Immature natural killer cell (primary cell): Measurements from ENCODE around the gene TUT4. TPM values are rescaled to one million over a fixed set of nuclear protein-coding genes. Genes with fewer than 3 reads are reported as not detected.

ENCODE experiments used
- DNase-seq, 3 donors: peaks; one replicate each; pipeline ENCODE4 v3.0.0; 2022; ENCODE audit warnings: mixed read lengths in 1 of 3
- H3K27ac Mint-ChIP-seq, 6 donors: one replicate each; pipeline ENCODE4 v1.8.0; 2020; ENCODE audit warnings: mixed read lengths in 6 of 6, mild to moderate bottlenecking in 5 of 6, inconsistent platforms in 4 of 6, moderate library complexity in 3 of 6
- H3K27me3 Mint-ChIP-seq, 3 donors: one replicate each; pipeline ENCODE4 v1.8.0; 2020 to 2021; ENCODE audit warnings: low read depth in 3 of 3, mild to moderate bottlenecking in 3 of 3, mixed read lengths in 3 of 3, moderate library complexity in 3 of 3, inconsistent platforms in 1 of 3
- H3K36me3 Mint-ChIP-seq, 3 donors: one replicate each; pipeline ENCODE4 v1.8.0; 2020; ENCODE audit warnings: mixed read lengths in 3 of 3, inconsistent platforms in 2 of 3, mild to moderate bottlenecking in 2 of 3
- H3K4me1 Mint-ChIP-seq, 2 donors: one replicate each; pipeline ENCODE4 v1.8.0; 2020; ENCODE audit warnings: inconsistent platforms in 2 of 2, mild to moderate bottlenecking in 2 of 2, mixed read lengths in 2 of 2, moderate library complexity in 1 of 2
- H3K4me3 Mint-ChIP-seq, 5 donors: one replicate each; pipeline ENCODE4 v1.8.0; 2020; ENCODE audit warnings: mild to moderate bottlenecking in 5 of 5, mixed read lengths in 5 of 5, inconsistent platforms in 3 of 5, moderate library complexity in 3 of 5
- H3K9me3 Mint-ChIP-seq, 6 donors: one replicate each; pipeline ENCODE4 v1.8.0; 2020; ENCODE audit warnings: mild to moderate bottlenecking in 6 of 6, mixed read lengths in 6 of 6, inconsistent platforms in 4 of 6, moderate library complexity in 3 of 6
- polyA plus RNA-seq, 3 donors: library from polyadenylated mRNA; unstranded; fragments of 300-500 nt; fragmentation: Illumina TruSeq; gene quantifications; one replicate each; pipeline ENCODE4 v1.2.3, GENCODE V29; 2021

TUT4 gene
- polyA plus RNA-seq, 3 donors from 2014 or later: 14.5 to 36.0 (median 23.0) TPM

GRCh38 chr1:52534928-52535764, 17.7 kb downstream of the TUT4 start:
- no peaks in the 10 kb centered on the region for H3K9me3 Mint-ChIP-seq
- no peak overlapping the region for H3K4me3 Mint-ChIP-seq
- no peak overlapping the region for H3K27ac Mint-ChIP-seq

DNA sequence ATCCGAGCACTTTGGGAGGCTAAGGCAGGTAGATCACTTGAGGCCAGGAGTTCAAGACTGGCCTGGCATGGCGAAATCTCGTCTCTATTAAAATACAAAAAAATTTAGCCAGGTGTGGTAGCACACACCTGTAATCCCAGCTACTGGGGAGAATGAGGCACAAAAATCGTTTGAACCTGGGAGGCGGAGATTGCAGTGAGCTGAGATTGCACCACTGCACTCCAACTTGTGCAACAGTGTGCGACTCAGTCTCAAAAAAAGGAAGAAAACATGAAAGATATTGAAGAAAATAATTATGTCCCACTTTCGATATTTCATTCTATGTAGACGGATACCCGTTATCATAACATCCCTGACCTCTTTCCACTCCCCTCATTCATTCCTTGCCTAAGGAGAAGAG, 19.2 kb downstream of the TUT4 start:
- Mint-ChIP-seq H3K27me3 (no peaks in the 10 kb centered on the region), H3K9me3 (no peaks in the 10 kb centered on the region), H3K27ac (no peak overlapping the region), H3K36me3 (peaks cover 0 to 8% (median 8%) of the 10 kb centered on the region in 3 donors), H3K4me3 (no peak overlapping the region), H3K4me1 (peaks cover 42 to 67% of the 10 kb centered on the region in 2 donors)
- DNase-seq: no peak

More at GRCh38 chr1:52534928-52535764, 17.7 kb downstream of the TUT4 start:
- Mint-ChIP-seq H3K27me3 (no peaks in the 10 kb centered on the region), H3K36me3 (peaks cover 0 to 15% (median 12%) of the 10 kb centered on the region in 3 donors), H3K4me1 (peaks cover 50 to 76% of the 10 kb centered on the region in 2 donors)
- DNase-seq: no peak

DNA sequence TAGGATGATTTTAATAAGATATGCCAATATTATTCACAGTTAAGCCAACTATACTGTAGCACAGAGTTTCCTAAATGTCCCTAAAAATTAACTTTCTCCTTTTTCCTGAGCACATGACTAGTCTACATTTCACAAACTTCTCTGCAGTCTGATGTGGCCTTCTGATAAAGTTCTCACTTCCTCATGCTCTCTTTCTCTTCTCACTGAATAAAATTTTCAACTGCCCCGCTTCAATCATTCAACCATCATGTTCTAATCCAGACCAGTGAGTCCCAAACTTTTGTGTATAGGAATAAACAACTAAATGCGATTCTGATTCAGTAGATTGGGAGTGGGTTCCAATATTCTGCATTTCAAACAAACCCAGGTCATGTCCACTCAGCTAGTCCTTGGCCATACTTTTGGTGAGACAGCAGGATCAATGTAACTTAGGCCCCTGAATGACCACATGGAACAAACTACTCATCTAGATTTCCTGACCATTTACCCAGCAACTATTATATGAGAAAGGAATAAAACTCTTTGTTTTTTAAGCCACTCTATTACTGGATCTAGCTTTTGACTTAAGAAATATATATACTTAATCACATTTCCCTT, 20.1 kb downstream of the TUT4 start:
- DNase-seq: no peak
- H3K27ac Mint-ChIP-seq: peak overlapping the region in 3 of 6 donors; percentile 9 to 68 (median 23)

GRCh38 chr1:52532247-52532646, 20.6 kb downstream of the TUT4 start:
- no peak for DNase-seq
- Mint-ChIP-seq H3K27ac (peak overlapping the region in 3 of 6 donors; percentile 23 to 68 (median 31)), H3K4me3 (no peak overlapping the region), H3K4me1 (peaks cover 39 to 55% of the 10 kb centered on the region in 2 donors), H3K36me3 (peaks cover 3 to 8% (median 6%) of the 10 kb centered on the region in 3 donors), H3K9me3 (no peaks in the 10 kb centered on the region), H3K27me3 (no peaks in the 10 kb centered on the region)

More for the DNA sequence above, 20.1 kb downstream of the TUT4 start:
- H3K27me3 Mint-ChIP-seq: no peaks in the 10 kb centered on the region
- no peak overlapping the region for H3K4me3 Mint-ChIP-seq
- peaks cover 42 to 59% of the 10 kb centered on the region in 2 donors for H3K4me1 Mint-ChIP-seq
- peaks cover 0 to 8% (median 8%) of the 10 kb centered on the region in 3 donors for H3K36me3 Mint-ChIP-seq
- H3K9me3 Mint-ChIP-seq: no peaks in the 10 kb centered on the region

DNA sequence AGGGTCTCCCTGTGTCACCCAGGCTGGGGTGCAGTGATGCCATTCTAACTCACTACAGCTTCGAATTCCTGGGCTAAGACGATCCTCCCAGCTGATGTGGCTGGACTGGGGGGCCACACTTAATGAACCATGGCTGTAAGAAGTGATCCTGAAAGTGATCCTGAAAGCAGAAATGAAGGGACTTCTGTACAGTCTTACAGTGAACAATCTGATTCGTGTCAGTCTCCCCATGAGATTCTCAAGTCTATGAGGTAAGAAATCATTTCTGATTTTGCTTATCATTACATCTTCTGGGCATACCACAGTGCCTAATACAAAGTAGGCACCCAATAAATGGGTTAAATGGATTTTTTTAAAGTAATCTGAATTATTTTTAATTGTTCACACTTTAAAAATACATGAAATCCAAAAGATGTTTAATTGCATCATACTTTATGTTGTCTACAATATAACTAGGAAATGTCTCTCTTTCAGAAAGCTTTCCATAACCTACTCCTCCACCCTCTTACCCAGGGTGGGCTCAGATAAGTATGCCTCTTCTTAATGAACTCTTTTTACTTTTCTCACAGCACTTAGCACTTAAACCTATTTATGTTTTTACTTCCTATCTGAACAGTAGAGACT, 21.5 kb downstream of the TUT4 start:
- Mint-ChIP-seq H3K27ac (peak overlapping the region in 1 of 6 donors; percentile 43), H3K9me3 (no peaks in the 10 kb centered on the region), H3K4me3 (no peak overlapping the region), H3K27me3 (no peaks in the 10 kb centered on the region), H3K36me3 (peaks cover 3 to 8% (median 5%) of the 10 kb centered on the region in 3 donors), H3K4me1 (peaks cover 35 to 50% of the 10 kb centered on the region in 2 donors)
- DNase-seq: no peak

DNA sequence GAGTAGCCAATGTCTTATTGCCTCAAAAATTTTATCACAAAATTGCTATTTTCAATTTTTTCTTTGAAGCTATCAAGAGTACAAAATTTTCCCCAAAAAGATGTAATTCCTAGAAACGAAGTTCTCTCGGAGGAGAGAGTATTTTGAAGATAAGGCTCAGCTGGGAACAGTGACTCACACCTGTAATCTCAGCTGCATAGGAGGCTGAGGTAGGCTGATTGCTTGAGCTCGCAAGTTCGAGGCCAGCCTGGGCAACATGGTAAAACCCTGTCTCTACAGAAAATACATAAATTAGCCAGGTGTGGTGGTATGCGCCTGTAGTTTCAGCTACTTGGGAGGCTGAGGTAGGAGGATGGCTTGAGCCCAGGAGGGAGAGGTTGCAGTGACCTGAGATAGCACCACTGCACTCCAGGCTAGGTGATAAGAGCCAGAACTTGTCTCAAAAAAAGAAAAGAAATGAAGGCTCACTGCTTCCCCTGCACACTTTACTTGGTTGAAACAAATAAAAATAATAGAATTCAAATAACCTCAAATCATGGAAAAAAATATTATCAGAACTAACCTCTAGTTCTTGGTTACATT, 22.2 kb downstream of the TUT4 start:
- Mint-ChIP-seq H3K27ac (peak overlapping the region in 2 of 6 donors; percentile 5 to 24), H3K36me3 (peaks cover 8 to 12% (median 9%) of the 10 kb centered on the region in 3 donors), H3K4me1 (peaks cover 28 to 43% of the 10 kb centered on the region in 2 donors), H3K9me3 (no peaks in the 10 kb centered on the region), H3K27me3 (no peaks in the 10 kb centered on the region), H3K4me3 (no peak overlapping the region)
- no peak for DNase-seq

DNA sequence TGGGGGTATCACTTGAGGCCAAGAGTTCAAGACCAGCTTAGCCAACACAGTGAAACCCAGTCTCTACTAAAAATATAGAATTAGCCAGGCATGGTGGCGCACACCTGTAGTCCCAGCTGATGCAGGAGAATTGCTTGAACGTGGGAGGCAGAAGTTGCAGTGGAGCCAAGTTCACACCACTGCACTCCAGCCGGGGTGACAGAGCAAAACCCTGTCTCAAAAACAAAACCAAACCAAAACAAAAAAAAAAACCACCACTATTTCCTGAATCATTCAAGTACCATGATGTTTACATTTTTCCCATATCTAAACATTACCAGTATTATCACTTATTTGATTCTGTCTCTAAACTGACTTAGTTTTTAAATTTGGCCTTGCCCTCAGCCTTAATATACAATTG, 29.5 kb downstream of the TUT4 start:
- peaks cover 16 to 32% of the 10 kb centered on the region in 2 donors for H3K4me1 Mint-ChIP-seq
- no peaks in the 10 kb centered on the region for H3K9me3 Mint-ChIP-seq
- H3K27ac Mint-ChIP-seq: peak overlapping the region; percentile 68 to 84 (median 74)
- H3K36me3 Mint-ChIP-seq: peaks cover 13 to 34% (median 19%) of the 10 kb centered on the region in 3 donors
- DNase-seq: peak; percentile 7 to 39 (median 30)
- H3K27me3 Mint-ChIP-seq: peaks cover 0 to 2% (median 0%) of the 10 kb centered on the region in 3 donors
- H3K4me3 Mint-ChIP-seq: peak overlapping the region; percentile 24 to 59 (median 54)

DNA sequence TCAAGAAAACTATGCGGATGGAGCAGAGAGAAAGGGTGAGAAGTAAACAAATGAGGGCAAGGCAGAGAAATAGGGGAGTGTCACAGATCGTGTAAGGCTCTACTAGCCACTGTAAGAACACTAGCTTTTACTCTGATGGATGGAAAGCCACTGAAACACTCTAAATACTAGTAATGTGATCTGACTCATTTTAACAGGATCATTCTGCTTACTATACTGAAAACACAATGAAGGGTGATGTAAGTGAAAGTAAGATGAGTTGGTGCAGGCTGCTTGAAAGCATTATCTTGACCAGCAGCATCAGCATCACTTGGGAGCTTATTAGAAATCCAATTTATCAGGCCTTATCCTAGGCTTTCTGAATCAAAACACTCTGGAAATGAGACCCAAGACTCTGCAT, 32.7 kb downstream of the TUT4 start:
- peak overlapping the region in 3 of 6 donors; percentile 2 to 49 (median 2) for H3K27ac Mint-ChIP-seq
- peaks cover 9 to 30% (median 15%) of the 10 kb centered on the region in 3 donors for H3K36me3 Mint-ChIP-seq
- no peak overlapping the region for H3K4me3 Mint-ChIP-seq
- DNase-seq: no peak
- H3K4me1 Mint-ChIP-seq: peaks cover 18 to 37% of the 10 kb centered on the region in 2 donors
- no peaks in the 10 kb centered on the region for H3K9me3 Mint-ChIP-seq
- peaks cover 0 to 2% (median 0%) of the 10 kb centered on the region in 3 donors for H3K27me3 Mint-ChIP-seq

DNA sequence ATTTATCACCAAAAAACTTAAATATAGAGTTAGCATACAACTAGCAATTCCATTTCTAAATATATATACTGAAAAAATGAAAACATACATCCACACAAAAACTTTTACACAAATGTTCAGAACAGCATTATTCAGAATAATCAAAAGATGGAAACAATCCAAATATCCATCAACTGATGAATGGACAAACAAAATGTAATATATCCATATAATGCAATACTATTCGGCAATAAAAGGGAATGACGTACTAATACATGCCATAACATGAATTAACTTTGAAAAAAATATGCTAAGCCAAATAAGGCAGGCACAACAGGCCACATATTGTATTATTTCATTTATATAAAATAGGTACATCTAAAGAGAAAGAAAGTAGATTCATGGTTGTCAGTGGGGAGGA, 33.9 kb downstream of the TUT4 start:
- H3K36me3 Mint-ChIP-seq: peaks cover 6 to 28% (median 11%) of the 10 kb centered on the region in 3 donors

GRCh38 chr1:52511851-52512615, 40.9 kb downstream of the TUT4 start:
- Mint-ChIP-seq H3K36me3 (peaks cover 13 to 27% (median 15%) of the 10 kb centered on the region in 3 donors), H3K27ac (no peak overlapping the region), H3K4me3 (no peak overlapping the region), H3K9me3 (no peaks in the 10 kb centered on the region), H3K27me3 (no peaks in the 10 kb centered on the region), H3K4me1 (peaks cover 0 to 2% of the 10 kb centered on the region in 2 donors)
- no peak for DNase-seq

More for the DNA sequence above, 33.9 kb downstream of the TUT4 start:
- Mint-ChIP-seq H3K9me3 (no peaks in the 10 kb centered on the region), H3K4me1 (peaks cover 11 to 30% of the 10 kb centered on the region in 2 donors), H3K4me3 (no peak overlapping the region), H3K27ac (no peak overlapping the region), H3K27me3 (no peaks in the 10 kb centered on the region)
- no peak for DNase-seq

DNA sequence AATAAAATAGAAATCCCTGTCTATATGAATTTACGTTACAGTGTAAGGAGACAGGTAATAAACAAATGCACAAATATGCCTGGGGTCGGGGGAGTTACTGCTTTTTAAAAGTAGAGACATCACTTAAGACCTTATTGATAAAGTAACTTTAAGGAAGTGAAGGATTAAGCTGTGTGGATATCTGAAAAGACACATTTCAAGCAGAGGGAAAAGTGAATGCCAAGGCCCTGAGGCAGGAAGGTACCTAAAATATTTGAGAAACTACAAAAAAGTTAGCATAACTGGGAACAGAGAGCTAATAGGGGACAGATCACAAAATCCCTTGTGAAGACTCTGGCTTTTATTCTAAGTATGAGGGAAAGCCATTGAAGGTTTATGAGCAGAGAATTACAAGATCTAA, 41.5 kb downstream of the TUT4 start:
- no peak overlapping the region for H3K27ac Mint-ChIP-seq
- H3K4me1 Mint-ChIP-seq: peaks cover 0 to 1% of the 10 kb centered on the region in 2 donors
- no peak overlapping the region for H3K4me3 Mint-ChIP-seq

GRCh38 chr1:52506920-52507546, 45.9 kb downstream of the TUT4 start:
- Mint-ChIP-seq H3K4me1 (peaks cover 6 to 18% of the 10 kb centered on the region in 2 donors), H3K9me3 (no peaks in the 10 kb centered on the region), H3K27me3 (peaks cover 0 to 1% (median 0%) of the 10 kb centered on the region in 3 donors), H3K4me3 (no peak overlapping the region), H3K36me3 (peaks cover 15 to 26% (median 18%) of the 10 kb centered on the region in 3 donors), H3K27ac (peak overlapping the region in 1 of 6 donors; percentile 41)
- DNase-seq: no peak

More for the DNA sequence above, 41.5 kb downstream of the TUT4 start:
- DNase-seq: no peak
- H3K27me3 Mint-ChIP-seq: no peaks in the 10 kb centered on the region
- H3K36me3 Mint-ChIP-seq: peaks cover 16 to 31% (median 19%) of the 10 kb centered on the region in 3 donors
- no peaks in the 10 kb centered on the region for H3K9me3 Mint-ChIP-seq
